Activated naive CD4-positive, alpha-beta T cell treated with anti-CD3 and anti-CD28 coated beads, Interleukin-2, amount 10 ng/mL, durations not matched to agents 7 days and 5 days (primary cell): Measurements from ENCODE around the gene PTGES3.
"Not testable (repeated sequence)": the region's sequence is repeated elsewhere in the genome, so short reads cannot be mapped to it uniquely, and the experiment has no call there.

Source experiments
- CTCF ChIA-PET: fragments of 350-600 bp; sonication (Branson Sonifier 250); formaldehyde crosslinking; loops from one replicate; lab custom pipeline; 2021; ENCODE audit warnings: antibody characterized with exemption; lab: Charles Lee
- DNase-seq: peaks from one replicate; pipeline ENCODE4 v3.0.0-alpha.2; 2020
- H3K27ac Mint-ChIP-seq: one replicate; pipeline ENCODE4 v1.8.0; 2021; ENCODE audit warnings: mild to moderate bottlenecking, moderate library complexity, mixed read lengths
- H3K27me3 Mint-ChIP-seq: one replicate; pipeline ENCODE4 v1.8.0; 2021; ENCODE audit warnings: mild to moderate bottlenecking, mixed read lengths
- H3K36me3 Mint-ChIP-seq: one replicate; pipeline ENCODE4 v1.8.0; 2021; ENCODE audit warnings: mixed read lengths
- H3K4me1 Mint-ChIP-seq: one replicate; pipeline ENCODE4 v1.8.0; 2021; ENCODE audit warnings: mixed read lengths
- H3K4me3 Mint-ChIP-seq: one replicate; pipeline ENCODE4 v1.8.0; 2021; ENCODE audit warnings: mild to moderate bottlenecking, moderate library complexity, mixed read lengths
- H3K9me3 Mint-ChIP-seq: one replicate; pipeline ENCODE4 v1.8.0; 2021; ENCODE audit warnings: mixed read lengths

The PTGES3 gene

DNA sequence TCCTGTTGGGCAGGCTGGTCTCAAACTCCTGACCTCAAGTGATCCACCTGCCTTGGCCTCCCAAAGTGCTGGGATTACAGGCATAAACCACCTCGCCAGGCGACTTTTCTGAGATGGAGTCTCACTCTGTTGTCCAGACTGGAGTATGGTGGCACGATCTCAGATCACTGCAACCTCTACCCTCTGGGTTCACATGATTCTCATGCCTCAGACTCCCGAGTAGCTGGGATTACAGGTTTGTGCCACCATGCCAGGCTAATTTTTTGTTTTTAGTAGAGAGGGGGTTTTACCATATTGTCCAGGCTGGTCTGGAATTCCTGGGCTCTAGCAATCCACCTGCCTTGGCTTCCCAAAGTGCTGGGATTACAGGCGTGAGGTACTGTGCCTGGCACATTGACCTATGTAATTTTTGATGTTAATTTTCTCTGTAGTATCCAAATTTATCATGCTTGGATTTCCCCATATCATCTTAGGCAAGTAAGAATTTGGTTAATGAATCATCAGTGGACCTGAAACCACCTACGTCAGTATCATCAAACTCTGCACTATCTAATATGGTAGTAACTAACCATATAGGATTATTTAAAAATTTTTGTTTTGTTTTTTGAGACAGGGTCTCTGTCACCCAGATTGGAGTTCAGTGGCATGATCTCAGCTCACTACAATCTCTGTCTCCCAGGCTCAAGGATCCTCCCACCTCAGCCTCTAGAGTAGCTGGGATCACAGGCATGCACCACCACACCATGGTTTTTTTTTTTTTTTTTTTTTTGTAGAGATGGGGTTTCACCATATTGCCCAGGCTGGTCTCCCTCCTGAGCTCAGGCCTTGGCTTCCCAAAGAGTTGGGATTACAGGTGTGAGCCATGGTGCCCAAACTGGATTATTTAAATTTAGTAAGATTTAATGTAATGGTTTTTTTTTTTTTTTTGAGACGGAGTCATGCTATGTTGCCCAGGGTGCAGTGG is 30.4 kb downstream of the PTGES3 start:
- Mint-ChIP-seq H3K27me3 (peaks cover 5% of the 10 kb centered on the region), H3K36me3 (peaks cover 15% of the 10 kb centered on the region), H3K9me3 (peaks cover 17% of the 10 kb centered on the region), H3K4me3 (no peak overlapping the region), H3K4me1 (no peaks in the 10 kb centered on the region), H3K27ac (no peak overlapping the region)
- CTCF ChIA-PET: interaction anchor here (0.7 kb wide), 1 partner anchor 67 kb away, joined by 3 read pairs; no protein-coding TSS in a partner anchor
- DNase-seq: no peak

DNA sequence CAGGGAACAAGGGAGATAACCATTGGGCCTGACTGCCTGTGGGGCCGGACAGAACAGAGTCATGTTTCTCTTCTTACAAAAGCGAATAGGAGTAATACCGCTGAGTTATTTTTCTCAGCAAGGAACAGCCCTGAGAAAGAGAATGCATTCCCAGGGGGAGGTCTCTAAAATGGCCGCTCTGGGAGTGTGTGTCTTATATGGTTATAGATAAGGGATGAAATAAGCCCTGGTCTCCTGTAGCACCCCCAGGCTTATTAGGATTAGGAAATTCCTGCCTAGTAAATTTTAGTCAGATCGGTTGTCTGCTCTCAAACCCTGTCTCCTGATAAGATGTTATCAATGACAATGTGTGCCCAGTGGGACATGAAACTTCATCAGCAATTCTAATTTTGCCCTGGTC is 34.3 kb downstream of the PTGES3 start:
- Mint-ChIP-seq H3K36me3 (peaks cover 13% of the 10 kb centered on the region), H3K9me3 (peaks cover 19% of the 10 kb centered on the region)
- H3K4me3 Mint-ChIP-seq, H3K27ac Mint-ChIP-seq, DNase-seq, CTCF ChIA-PET, H3K27me3 Mint-ChIP-seq, H3K4me1 Mint-ChIP-seq: not testable (repeated sequence)

DNA sequence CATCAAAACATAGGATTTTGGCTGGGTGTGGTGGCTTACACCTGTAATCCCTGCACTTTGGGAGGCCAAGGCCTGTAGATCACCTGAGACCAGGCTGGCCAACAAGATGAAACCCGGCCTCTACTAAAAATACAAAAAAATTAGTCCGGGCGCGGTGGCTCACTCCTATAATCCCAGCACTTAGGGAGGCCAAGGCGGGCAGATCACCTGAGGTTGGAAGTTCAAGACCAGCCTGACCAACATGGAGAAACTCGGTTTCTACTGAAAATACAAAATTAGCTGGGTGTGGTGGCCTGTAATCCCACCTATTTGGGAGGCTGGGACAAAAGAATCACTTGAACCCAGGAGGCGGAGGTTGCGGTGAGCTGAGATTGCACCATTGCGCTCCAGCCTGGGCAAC is 40.1 kb downstream of the PTGES3 start:
- H3K27me3 Mint-ChIP-seq, H3K4me3 Mint-ChIP-seq, DNase-seq, H3K9me3 Mint-ChIP-seq: not testable (repeated sequence)
- peaks cover 31% of the 10 kb centered on the region for H3K36me3 Mint-ChIP-seq
- CTCF ChIA-PET: interaction anchor here (0.6 to 2.8 kb wide), 3 partner anchors 12 to 415 kb away, joined by 3 to 10 read pairs (median 6); no protein-coding TSS in a partner anchor
- peak overlapping the region; percentile 78 for H3K27ac Mint-ChIP-seq
- H3K4me1 Mint-ChIP-seq: peaks cover 23% of the 10 kb centered on the region

DNA sequence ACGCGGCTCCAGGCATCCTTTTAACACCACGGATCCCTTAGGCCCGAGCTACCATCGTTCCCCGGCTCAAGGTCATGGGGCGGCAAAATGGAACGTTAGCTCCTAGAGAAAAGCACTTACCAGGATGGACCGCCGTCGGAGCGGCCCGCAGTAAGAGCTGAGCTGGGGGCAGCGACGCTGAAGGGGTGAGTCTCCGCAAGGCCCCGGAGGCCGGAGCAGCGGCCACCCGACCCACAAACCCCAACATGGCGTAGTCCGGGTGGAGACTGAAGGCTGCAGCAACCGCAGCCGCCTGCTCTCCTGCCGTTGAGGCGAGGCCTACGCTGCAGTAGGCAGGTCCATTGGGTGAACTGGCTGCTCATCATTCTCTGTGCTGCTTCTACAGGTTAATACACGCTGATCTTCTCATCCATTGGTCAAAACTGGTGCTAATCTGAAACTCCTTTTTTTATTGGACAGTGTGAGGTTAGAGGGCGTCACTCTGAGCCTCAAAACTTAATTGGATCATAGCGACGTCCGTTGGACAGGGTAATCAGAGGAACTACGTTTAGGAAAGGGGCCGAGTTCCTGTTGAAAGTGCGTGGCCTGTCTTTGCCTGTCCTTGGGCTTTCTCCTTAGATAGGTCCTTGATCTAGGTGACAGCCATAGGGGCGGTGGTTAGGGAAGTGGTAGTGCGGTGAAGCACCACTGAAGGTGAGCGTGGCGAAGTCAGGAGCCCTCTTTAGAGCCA is 42.2 kb downstream of the PTGES3 start, which contains the start of gene ATP5F1B:
Gene ATP5F1B, minus strand, starts transcription at position 268 of the 730 bp plus-strand sequence. Its CDS starts 21 bp downstream, at position 247.
- DNase-seq: peak; percentile 96
- Mint-ChIP-seq H3K4me1 (peaks cover 35% of the 10 kb centered on the region), H3K4me3 (peak within 1 kb of the TSS; percentile 92), H3K9me3 (no peaks in the 10 kb centered on the region), H3K27me3 (no peaks in the 10 kb centered on the region), H3K36me3 (peaks cover 37% of the 10 kb centered on the region), H3K27ac (peak within 1 kb of the TSS; percentile 96)
- CTCF ChIA-PET: interaction anchor here (0.7 to 2.8 kb wide), 5 partner anchors 9 to 77 kb away, joined by 3 to 18 read pairs (median 5); no protein-coding TSS in a partner anchor

DNA sequence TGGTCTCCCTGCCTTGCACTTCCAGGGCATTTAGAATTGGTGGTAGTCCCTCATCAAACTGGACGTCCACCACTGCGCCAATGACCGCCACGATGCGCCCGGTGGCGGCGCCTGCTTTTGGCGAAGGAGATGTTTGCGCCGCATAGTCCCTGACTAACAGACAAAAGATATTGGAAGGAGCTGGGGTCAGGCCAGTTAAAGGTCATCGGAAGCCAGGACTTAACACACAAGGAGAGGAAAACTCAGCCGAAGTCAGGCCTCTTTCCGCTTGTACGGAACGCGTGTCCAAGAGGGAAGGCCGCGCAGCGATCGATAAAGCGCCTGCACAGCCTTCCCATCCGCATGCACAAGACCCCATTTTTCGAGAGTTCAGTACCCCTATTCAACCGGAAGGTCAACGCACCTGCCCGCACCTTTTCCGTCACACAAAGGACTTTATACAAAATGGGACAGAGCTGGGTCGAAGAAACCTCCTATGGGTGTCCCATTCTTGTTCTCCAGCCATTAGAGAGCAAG is 42.8 kb downstream of the PTGES3 start:
- Mint-ChIP-seq H3K36me3 (peaks cover 42% of the 10 kb centered on the region), H3K4me1 (peaks cover 38% of the 10 kb centered on the region), H3K27me3 (no peaks in the 10 kb centered on the region), H3K4me3 (peak overlapping the region; percentile 92), H3K9me3 (no peaks in the 10 kb centered on the region), H3K27ac (peak overlapping the region; percentile 96)
- DNase-seq: no peak
- CTCF ChIA-PET: interaction anchor here (0.7 to 2.8 kb wide), 5 partner anchors 9 to 78 kb away, joined by 3 to 18 read pairs (median 5); no protein-coding TSS in a partner anchor

DNA sequence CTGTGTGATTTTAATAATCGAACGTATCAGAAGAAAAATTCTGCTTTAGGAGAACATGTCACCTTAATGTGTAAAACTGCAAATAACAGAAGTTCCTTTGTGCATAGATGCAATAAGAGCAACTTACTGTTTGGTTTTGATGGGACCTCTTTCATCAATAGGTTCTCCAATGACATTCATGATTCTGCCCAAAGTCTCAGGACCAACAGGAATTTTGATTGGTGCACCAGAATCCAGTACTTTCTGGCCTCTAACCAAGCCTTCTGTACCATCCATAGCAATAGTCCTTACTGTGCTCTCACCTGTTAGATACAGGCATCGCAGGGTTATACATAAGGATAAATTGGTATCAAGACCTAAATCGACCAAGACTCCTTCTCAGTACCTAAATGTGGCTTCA is 43.4 kb downstream of the PTGES3 start:
- DNase-seq: no peak
- peak overlapping the region; percentile 92 for H3K4me3 Mint-ChIP-seq
- peaks cover 47% of the 10 kb centered on the region for H3K36me3 Mint-ChIP-seq
- H3K4me1 Mint-ChIP-seq: peaks cover 41% of the 10 kb centered on the region
- H3K9me3 Mint-ChIP-seq: no peaks in the 10 kb centered on the region
- H3K27me3 Mint-ChIP-seq: no peaks in the 10 kb centered on the region
- peak overlapping the region; percentile 96 for H3K27ac Mint-ChIP-seq
- CTCF ChIA-PET: interaction anchor here (1.4 to 2.8 kb wide), 3 partner anchors 8 to 78 kb away, joined by 3 to 18 read pairs (median 14); no protein-coding TSS in a partner anchor

DNA sequence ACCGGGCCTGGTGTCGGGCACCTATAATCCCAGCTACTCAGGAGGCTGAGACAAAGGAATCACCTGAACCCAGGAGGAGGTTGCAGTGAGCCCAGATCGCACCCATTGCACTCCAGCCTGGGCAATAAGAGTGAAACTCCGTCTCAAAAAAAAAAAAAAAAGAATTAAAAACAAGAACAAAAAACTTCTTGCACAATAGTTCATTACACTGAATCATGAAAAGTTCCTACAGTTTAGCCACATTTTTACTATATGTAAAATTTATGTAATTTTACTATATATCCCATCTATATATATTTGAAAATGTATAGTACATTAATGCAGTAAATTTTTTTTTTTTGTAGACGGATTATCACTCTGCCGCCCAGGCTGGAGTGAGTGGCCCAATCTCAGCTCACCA is 46.9 kb downstream of the PTGES3 start:
- DNase-seq: no peak
- Mint-ChIP-seq H3K27ac (no peak overlapping the region), H3K27me3 (no peaks in the 10 kb centered on the region), H3K4me3 (no peak overlapping the region), H3K36me3 (peaks cover 68% of the 10 kb centered on the region), H3K9me3 (no peaks in the 10 kb centered on the region), H3K4me1 (peaks cover 65% of the 10 kb centered on the region)
- CTCF ChIA-PET: no interaction called here

DNA sequence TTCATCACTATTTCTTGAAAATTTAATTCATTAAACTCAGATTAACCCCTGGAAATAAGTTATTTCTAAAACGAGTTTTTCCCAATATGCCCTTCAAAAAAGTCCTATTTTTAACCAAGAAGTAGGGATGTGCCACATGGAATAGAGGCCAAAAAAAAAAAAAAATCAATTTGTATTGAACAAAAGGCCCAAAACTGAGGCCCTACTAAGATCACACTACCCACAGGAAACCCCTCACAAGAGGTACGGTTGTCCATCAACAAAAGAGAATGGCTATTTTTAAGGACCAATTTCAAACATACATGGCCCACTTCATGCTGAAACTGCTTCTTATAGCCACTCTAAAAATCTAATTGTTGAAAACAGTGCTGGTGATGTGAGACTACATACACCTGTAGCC is 50.5 kb downstream of the PTGES3 start:
- Mint-ChIP-seq H3K27ac (peak overlapping the region; percentile 97), H3K27me3 (no peaks in the 10 kb centered on the region), H3K36me3 (peaks cover 51% of the 10 kb centered on the region), H3K9me3 (no peaks in the 10 kb centered on the region), H3K4me3 (no peak overlapping the region), H3K4me1 (peaks cover 66% of the 10 kb centered on the region)
- CTCF ChIA-PET: interaction anchor here (1.1 kb wide), 1 partner anchor 9 kb away, joined by 3 read pairs; no protein-coding TSS in a partner anchor
- no peak for DNase-seq

DNA sequence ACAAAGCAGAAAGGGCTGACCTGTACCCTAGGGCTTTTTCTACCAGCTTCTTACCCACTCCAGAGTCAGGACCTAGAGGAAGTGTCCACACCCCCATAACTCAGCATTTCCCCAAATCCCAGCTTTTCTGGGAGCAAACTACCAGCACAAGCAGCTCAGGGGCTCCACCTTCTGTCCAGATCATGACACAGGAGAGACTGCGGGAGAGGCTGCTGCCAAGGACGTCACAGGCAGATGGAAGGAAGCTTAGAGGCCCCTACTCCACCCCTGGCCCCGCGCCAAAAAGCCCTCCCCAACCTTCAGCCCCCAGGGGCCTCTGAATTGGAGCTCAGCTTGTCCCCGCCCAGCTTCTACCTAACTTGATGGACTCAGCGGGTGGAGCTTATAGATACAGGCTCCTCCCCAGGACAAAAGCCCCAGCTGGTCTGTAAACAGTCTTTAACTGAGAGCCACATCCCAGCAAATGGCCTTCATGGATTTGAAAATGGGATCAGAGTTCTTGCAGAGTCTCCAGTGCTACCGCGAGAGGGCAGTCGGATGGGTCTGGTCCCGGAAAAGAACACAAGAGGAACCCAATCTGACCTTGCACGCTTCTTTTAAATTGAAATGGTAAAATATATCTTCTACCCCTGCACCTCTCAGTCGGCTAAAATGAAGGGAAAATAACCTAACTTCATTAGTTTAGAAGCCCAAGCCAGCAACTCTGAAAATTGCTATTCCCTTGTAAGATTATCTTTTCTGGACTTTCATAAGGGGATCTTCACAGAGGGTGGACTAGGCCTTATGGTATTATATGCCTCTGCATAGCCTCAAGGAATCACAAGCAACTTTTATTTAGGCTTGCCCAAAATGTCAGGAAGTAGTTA is 51.2 kb downstream of the PTGES3 start:
- peak overlapping the region; percentile 97 for H3K27ac Mint-ChIP-seq
- H3K36me3 Mint-ChIP-seq: peaks cover 44% of the 10 kb centered on the region
- no peaks in the 10 kb centered on the region for H3K9me3 Mint-ChIP-seq

DNA sequence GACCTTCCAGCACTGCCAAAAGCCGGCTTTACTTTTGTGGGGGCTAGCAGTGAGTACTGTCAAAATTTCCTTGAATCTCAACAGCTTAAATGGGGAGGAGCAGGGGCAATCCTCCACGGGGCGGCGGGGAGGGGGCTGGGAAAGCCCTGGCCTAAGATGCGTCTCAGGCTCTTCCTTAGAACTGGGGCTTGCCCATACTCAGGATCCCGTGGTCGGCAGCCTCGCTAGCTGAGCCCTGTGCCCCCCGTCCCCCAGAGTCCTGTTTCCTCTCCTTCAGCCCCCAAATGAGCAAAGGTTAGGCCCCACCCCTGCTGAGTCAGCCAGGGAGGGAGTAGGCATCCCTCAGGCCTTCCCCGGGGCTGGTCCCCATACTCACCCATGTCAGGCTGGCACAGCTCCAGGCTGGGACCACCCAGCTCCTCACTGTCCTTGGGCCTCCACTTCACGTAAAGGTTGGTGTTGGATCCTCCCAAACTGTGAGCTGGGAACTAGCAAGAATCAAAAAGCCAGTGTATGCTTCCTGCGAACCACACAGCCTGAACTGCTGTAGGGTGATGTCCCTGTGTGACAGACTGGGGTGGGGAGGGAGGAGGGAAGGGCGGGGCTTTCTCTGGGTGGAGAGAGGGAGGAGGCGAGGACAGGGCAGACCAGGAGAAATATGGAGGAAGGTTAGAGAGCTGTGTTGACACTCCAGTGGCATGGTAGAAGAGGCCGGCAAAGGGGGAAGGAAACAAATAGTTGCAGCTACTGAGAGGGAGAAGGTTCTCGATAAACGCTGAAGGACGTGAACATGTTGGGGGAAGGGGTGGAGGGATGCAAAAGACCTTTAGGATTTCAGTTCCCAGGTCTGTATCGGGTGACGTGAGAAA is 52.0 kb downstream of the PTGES3 start:
- Mint-ChIP-seq H3K4me3 (peak overlapping the region; percentile 99), H3K9me3 (no peaks in the 10 kb centered on the region), H3K27me3 (no peaks in the 10 kb centered on the region), H3K4me1 (peaks cover 75% of the 10 kb centered on the region), H3K27ac (peak overlapping the region; percentile 97), H3K36me3 (peaks cover 42% of the 10 kb centered on the region)
- peak; percentile 93 for DNase-seq
- CTCF ChIA-PET: interaction anchor here (0.8 to 4.2 kb wide), 28 partner anchors 8 to 365 kb away, joined by 3 to 34 read pairs (median 6); partner anchors contain the start of genes ATP5F1B, NACA, PTGES3 and RBMS2

More for the DNA sequence above, 51.2 kb downstream of the PTGES3 start:
- Mint-ChIP-seq H3K4me3 (peak overlapping the region; percentile 99), H3K4me1 (peaks cover 66% of the 10 kb centered on the region), H3K27me3 (no peaks in the 10 kb centered on the region)
- DNase-seq: peak; percentile 96
- CTCF ChIA-PET: interaction anchor here (0.7 to 4.2 kb wide), 28 partner anchors 9 to 365 kb away, joined by 3 to 34 read pairs (median 6); partner anchors contain the start of genes ATP5F1B, NACA, PTGES3 and RBMS2

DNA sequence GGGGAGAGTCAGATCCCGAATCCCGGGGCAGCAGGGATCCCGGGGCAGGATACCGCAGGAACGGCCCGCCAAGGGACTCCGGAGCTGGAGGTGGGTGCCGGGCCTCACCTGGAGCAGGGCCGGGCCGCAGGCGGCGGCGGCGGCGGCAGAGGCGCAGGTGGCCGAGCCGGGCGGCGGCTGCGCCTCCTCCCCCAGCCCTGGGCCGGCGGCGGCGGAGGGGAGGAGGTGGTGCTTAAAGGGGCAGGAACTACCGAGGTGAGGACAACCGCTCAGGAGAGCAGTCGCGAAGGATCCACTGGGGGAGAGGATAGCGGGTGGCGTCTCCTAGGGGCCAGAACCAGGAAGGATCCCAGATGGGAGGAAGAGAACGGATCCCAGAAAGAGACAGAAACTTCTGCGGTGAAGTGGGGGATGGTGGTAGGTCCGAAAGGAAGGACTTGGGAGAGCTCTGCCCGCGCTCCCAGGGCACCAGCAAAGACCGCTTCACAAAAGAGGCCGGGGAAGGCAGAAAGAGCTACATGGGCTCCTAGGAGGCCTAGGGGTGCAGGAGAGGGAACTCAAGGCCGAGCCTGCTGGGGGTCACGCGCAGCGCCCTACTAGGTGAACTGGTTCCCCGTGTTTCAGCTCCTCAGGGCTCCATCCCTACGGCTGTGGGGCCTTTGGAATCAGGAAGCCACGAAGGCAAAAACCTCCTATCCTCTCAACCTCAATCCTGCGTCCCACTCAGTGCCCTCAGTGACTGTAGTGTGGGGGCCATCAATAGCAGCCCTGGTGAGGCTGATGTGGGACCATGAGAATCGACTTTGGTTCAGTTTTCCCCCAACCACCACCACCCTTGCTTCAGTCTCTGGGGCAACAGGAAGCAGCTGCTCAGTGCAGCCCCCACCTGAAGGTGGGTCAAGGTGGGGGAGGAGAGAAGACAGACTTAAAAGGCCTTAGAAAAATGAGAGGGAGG is 53.0 kb downstream of the PTGES3 start:
- Mint-ChIP-seq H3K36me3 (peaks cover 40% of the 10 kb centered on the region), H3K4me3 (peak overlapping the region; percentile 99), H3K4me1 (peaks cover 80% of the 10 kb centered on the region), H3K27me3 (no peaks in the 10 kb centered on the region), H3K9me3 (no peaks in the 10 kb centered on the region), H3K27ac (peak overlapping the region; percentile 97)
- peak; percentile 82 for DNase-seq
- CTCF ChIA-PET: interaction anchor here (0.8 to 4.2 kb wide), 12 partner anchors 9 to 121 kb away, joined by 3 to 34 read pairs (median 8); partner anchors contain the start of genes ATP5F1B and NACA
